Liver (tissue), 3 donors: ENCODE measurements around the gene KRTAP9-4.

Source experiments
- CTCF ChIP-seq: fragments of 150-350 bp; IDR thresholded peaks from 2 replicates; pipeline ENCODE4 v1.5.1; 2017; ENCODE audit warnings: improper control_type of control experiment, low read depth, low read length; ENCODE audit not compliant: missing input control
- RAD21 ChIP-seq, 2 donors: IDR thresholded peaks; 2 replicates each; pipeline ENCODE4 v1.6.1; 2016; ENCODE audit warnings: antibody characterized with exemption in 2 of 2, mild to moderate bottlenecking in 2 of 2
- RXRA ChIP-seq, 2 donors: IDR thresholded peaks; 2 replicates each; pipeline ENCODE4 v1.6.1; 2017 to 2018; ENCODE audit warnings: antibody characterized with exemption in 2 of 2, mild to moderate bottlenecking in 1 of 2
- TF ChIP-seq, protein P1 (sequence below): IDR thresholded peaks from 2 replicates; pipeline ENCODE4 v1.6.1; 2016; ENCODE audit warnings: antibody characterized with exemption
- donor health status: healthy.
- donor health status: healthy.

GRCh38 chr17:41251261-41251660, 1.8 kb downstream of the KRTAP9-4 start:
- TF ChIP-seq CTCF (no peak), RXRA (IDR thresholded peaks at IDR 0.05) (no peak), RAD21 (IDR thresholded peaks at IDR 0.05) (no peak)
- TF ChIP-seq, protein P1, sequence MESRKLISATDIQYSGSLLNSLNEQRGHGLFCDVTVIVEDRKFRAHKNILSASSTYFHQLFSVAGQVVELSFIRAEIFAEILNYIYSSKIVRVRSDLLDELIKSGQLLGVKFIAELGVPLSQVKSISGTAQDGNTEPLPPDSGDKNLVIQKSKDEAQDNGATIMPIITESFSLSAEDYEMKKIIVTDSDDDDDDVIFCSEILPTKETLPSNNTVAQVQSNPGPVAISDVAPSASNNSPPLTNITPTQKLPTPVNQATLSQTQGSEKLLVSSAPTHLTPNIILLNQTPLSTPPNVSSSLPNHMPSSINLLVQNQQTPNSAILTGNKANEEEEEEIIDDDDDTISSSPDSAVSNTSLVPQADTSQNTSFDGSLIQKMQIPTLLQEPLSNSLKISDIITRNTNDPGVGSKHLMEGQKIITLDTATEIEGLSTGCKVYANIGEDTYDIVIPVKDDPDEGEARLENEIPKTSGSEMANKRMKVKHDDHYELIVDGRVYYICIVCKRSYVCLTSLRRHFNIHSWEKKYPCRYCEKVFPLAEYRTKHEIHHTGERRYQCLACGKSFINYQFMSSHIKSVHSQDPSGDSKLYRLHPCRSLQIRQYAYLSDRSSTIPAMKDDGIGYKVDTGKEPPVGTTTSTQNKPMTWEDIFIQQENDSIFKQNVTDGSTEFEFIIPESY, result no peak
